GM12891 (cell line): ENCODE measurements around the gene TMEM8B.

ENCODE experiments used
- DNase-seq: peaks from one replicate; pipeline ENCODE4 v3.0.0; 2011; ENCODE audit warnings: low spot score; ENCODE audit not compliant: insufficient read length
- FAIRE-seq: peaks from 2 replicates; lab custom pipeline; 2011; peaks lifted over from hg19 to GRCh38; lab: Jason Lieb, UNC
- PAX5 ChIP-seq: IDR thresholded peaks from 2 replicates; pipeline ENCODE4 v1.6.1; 2011; ENCODE audit warnings: low read length, moderate library complexity, mild to moderate bottlenecking; ENCODE audit not compliant: insufficient read depth, severe bottlenecking
- POLR2A ChIP-seq: IDR thresholded peaks from 2 replicates; pipeline ENCODE4 v1.6.1; 2011; ENCODE audit warnings: low read depth, low read length, control low read depth
- POLR2AphosphoS5 ChIP-seq: IDR thresholded peaks from 2 replicates; pipeline ENCODE4 v1.6.1; 2011; ENCODE audit warnings: low read depth, low read length, control low read depth
- POU2F2 ChIP-seq: IDR thresholded peaks from 2 replicates; pipeline ENCODE4 v1.6.1; 2011; ENCODE audit warnings: low read depth, mild to moderate bottlenecking, control low read depth, low read length, moderate library complexity
- SPI1 ChIP-seq: IDR thresholded peaks from 2 replicates; pipeline ENCODE4 v1.6.1; 2011; ENCODE audit warnings: low read depth, low read length, control low read depth
- TAF1 ChIP-seq: IDR thresholded peaks from 2 replicates; pipeline ENCODE4 v1.6.1; 2011; ENCODE audit warnings: low read depth, low read length, control low read depth

TMEM8B gene

GRCh38 chr9:35820076-35820475, 9.0 kb upstream of the TMEM8B start:
- FAIRE-seq (no peak), DNase-seq (no peak)
- TF ChIP-seq SPI1 (no peak), PAX5 (no peak), POLR2AphosphoS5 (no peak), TAF1 (no peak), POLR2A (no peak), POU2F2 (no peak)

- DNase-seq (no peak), FAIRE-seq (no peak)
These were observed 6.1 kb upstream of the TMEM8B start for GRCh38 chr9:35822926-35823325.

GRCh38 chr9:35826071-35826701, 2.8 kb upstream of the TMEM8B start:
- FAIRE-seq (peak; percentile 83), DNase-seq (peak; percentile 47)
- TF ChIP-seq TAF1 = no peak
- TF ChIP-seq SPI1 = no peak

More at GRCh38 chr9:35822926-35823325, 6.1 kb upstream of the TMEM8B start:
- TF ChIP-seq SPI1 (no peak), POLR2AphosphoS5 (no peak), TAF1 (no peak), POLR2A (no peak), POU2F2 (no peak), PAX5 (no peak)

DNA sequence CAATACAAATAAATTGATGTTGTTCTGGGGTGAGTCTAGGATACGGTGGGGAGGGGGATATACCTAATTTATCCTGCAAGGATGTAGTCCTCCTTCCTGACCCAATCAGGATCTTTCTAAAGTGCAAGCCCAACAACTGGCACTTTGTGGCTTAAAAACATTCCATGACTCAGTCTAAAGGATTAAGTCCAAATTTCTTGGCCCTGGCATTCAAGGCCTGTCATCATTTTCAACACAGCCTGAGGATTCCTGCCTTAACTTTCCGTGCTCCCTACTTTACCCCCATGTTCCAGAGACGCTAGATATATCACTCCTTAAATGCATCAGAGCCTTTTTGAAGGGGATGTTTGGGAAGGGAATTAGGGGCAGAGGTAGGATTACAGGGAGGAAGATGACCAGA, 1.5 kb upstream of the TMEM8B start:
- TF ChIP-seq POLR2A = no peak
- TF ChIP-seq POU2F2 = no peak
- no peak for TF ChIP-seq PAX5
- no peak for TF ChIP-seq TAF1
- TF ChIP-seq SPI1 = no peak
- TF ChIP-seq POLR2AphosphoS5 = no peak
- FAIRE-seq = no peak
- no peak for DNase-seq

DNA sequence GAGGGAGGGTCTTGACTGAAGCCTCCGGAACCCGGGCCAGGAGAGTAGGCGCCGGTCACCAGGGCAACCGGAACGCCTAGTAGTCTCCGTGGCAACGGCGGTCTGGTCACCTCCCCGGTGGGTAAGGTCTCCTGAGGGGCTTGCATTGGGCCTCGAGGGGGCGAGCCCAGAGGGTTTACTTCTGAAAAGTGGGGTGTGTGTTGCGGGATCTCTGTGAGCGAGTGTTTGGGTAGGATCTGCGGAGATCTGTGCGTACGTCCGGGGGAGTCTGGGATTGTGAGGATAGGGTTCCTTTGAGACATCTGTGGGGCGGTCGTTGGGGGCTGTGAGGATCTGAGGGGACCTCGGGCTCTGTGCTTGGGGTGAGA, 328 bp upstream of the TMEM8B start, which contains the start of gene FAM221B:
Gene FAM221B (minus strand): TSS at position 17 of the 368 bp plus-strand sequence. CDS start 2,571 bp downstream, outside the sequence.
- FAIRE-seq = peak; percentile 31

GRCh38 chr9:35829764-35830096, 702 bp downstream of the TMEM8B start:
- TF ChIP-seq POU2F2 (no peak), TAF1 (no peak), SPI1 (no peak), POLR2A (no peak), POLR2AphosphoS5 (no peak), PAX5 (no peak)
- DNase-seq (no peak), FAIRE-seq (no peak)

More for the DNA sequence above, 328 bp upstream of the TMEM8B start, which contains the start of gene FAM221B:
- no peak for TF ChIP-seq PAX5
- no peak for TF ChIP-seq POLR2AphosphoS5
- TF ChIP-seq POU2F2 = no peak
- TF ChIP-seq SPI1 = no peak
- TF ChIP-seq POLR2A = no peak
- no peak for TF ChIP-seq TAF1
- DNase-seq = no peak

- no peak for TF ChIP-seq POLR2A
- TF ChIP-seq POLR2AphosphoS5 = no peak
- TF ChIP-seq PAX5 = no peak
- no peak for TF ChIP-seq TAF1
- no peak for TF ChIP-seq SPI1
- no peak for TF ChIP-seq POU2F2
- DNase-seq (no peak), FAIRE-seq (no peak)
These were observed 2.0 kb downstream of the TMEM8B start for GRCh38 chr9:35831040-35831439.

- no peak for DNase-seq
- no peak for FAIRE-seq
- no peak for TF ChIP-seq TAF1
- no peak for TF ChIP-seq PAX5
- TF ChIP-seq POLR2A = no peak
- no peak for TF ChIP-seq POLR2AphosphoS5
- no peak for TF ChIP-seq SPI1
- TF ChIP-seq POU2F2 = no peak
These were observed 3.8 kb downstream of the TMEM8B start for GRCh38 chr9:35832814-35833213.

GRCh38 chr9:35834260-35835215, 5.5 kb downstream of the TMEM8B start:
- DNase-seq = no peak
- TF ChIP-seq POLR2A (no peak), POLR2AphosphoS5 (no peak), SPI1 (no peak), TAF1 (no peak), POU2F2 (no peak), PAX5 (no peak)
- no peak for FAIRE-seq
